GM10266 (cell line): Measurements from ENCODE around the gene BACH2.

ENCODE experiments used
- DNase-seq: peaks from one replicate; pipeline ENCODE4 v3.0.0; 2012; ENCODE audit errors: extremely low spot score
- CTCF ChIP-seq: IDR thresholded peaks from 2 replicates; pipeline ENCODE4 v1.5.1; 2012; ENCODE audit warnings: mild to moderate bottlenecking, low read depth; ENCODE audit not compliant: control insufficient read depth, insufficient read depth; ENCODE audit errors: missing control alignments

The BACH2 gene

GRCh38 chr6:90328004-90328403, 31.4 kb upstream of the BACH2 start:
- no peak for DNase-seq

GRCh38 chr6:90326404-90327057, 29.9 kb upstream of the BACH2 start:
- TF ChIP-seq CTCF = no peak
- DNase-seq = no peak

More at GRCh38 chr6:90328004-90328403, 31.4 kb upstream of the BACH2 start:
- TF ChIP-seq CTCF = no peak

GRCh38 chr6:90323706-90324105, 27.1 kb upstream of the BACH2 start:
- DNase-seq = no peak
- TF ChIP-seq CTCF = no peak

GRCh38 chr6:90322976-90323474, 26.4 kb upstream of the BACH2 start:
- DNase-seq = no peak
- TF ChIP-seq CTCF = no peak

GRCh38 chr6:90319979-90320685, 23.5 kb upstream of the BACH2 start:
- TF ChIP-seq CTCF = no peak
- no peak for DNase-seq

- DNase-seq = no peak
- TF ChIP-seq CTCF = no peak
Observed at GRCh38 chr6:90319044-90319443, 22.4 kb upstream of the BACH2 start.

- DNase-seq = no peak
- no peak for TF ChIP-seq CTCF
Observed at GRCh38 chr6:90315986-90316385, 19.3 kb upstream of the BACH2 start.
